Tongue (tissue), 2 donors: ENCODE measurements around the gene KLHL10. TPM values are rescaled to one million over a fixed set of nuclear protein-coding genes. Genes with fewer than 3 reads are reported as not detected.
"Not testable (repeated sequence)": the region's sequence is repeated elsewhere in the genome, so short reads cannot be mapped to it uniquely, and the experiment has no call there.

Experiments used
- DNase-seq: peaks from one replicate; pipeline ENCODE4 v3.0.0-alpha.2; 2015
- total RNA-seq: library from RNA; depleted of rRNA; stranded (reverse); fragments of >200 nt; gene quantifications from one replicate; pipeline ENCODE4 v1.2.3, GENCODE V29; 2014

The KLHL10 gene
- total RNA-seq, 1 donor from 2014 or later = 0.41 TPM

- not testable (repeated sequence) for DNase-seq
These were observed 13.8 kb downstream of the KLHL10 start for GRCh38 chr17:41851382-41851781.

GRCh38 chr17:41860254-41860931 lies 22.8 kb downstream of the KLHL10 start:
- no peak for DNase-seq

GRCh38 chr17:41863074-41863848 lies 25.6 kb downstream of the KLHL10 start:
- DNase-seq = no peak

- DNase-seq = no peak
These were observed 26.8 kb downstream of the KLHL10 start for GRCh38 chr17:41864498-41864835.

- peak; percentile 96 for DNase-seq
These were observed 27.4 kb downstream of the KLHL10 start, which contains the start of gene KLHL11 for GRCh38 chr17:41864836-41865595. KLHL11 (minus strand) TSS chr17:41865423; CDS start chr17:41865370, 53 bp downstream.

- no peak for DNase-seq
These were observed 27.9 kb downstream of the KLHL10 start for GRCh38 chr17:41865596-41865893.

- DNase-seq = no peak
These were observed 30.9 kb downstream of the KLHL10 start for GRCh38 chr17:41868568-41868967.

GRCh38 chr17:41869426-41869825 lies 31.8 kb downstream of the KLHL10 start:
- peak; percentile 18 for DNase-seq

- no peak for DNase-seq
These were observed 32.5 kb downstream of the KLHL10 start for GRCh38 chr17:41870097-41870496.

- no peak for DNase-seq
These were observed 33.0 kb downstream of the KLHL10 start for GRCh38 chr17:41870627-41871026.

- DNase-seq = no peak
These were observed 34.2 kb downstream of the KLHL10 start for GRCh38 chr17:41871789-41872188.

GRCh38 chr17:41873559-41874292 lies 36.1 kb downstream of the KLHL10 start:
- no peak for DNase-seq

- DNase-seq = not testable (repeated sequence)
These were observed 36.7 kb downstream of the KLHL10 start for GRCh38 chr17:41874293-41874670.

GRCh38 chr17:41880130-41880529 lies 42.5 kb downstream of the KLHL10 start:
- DNase-seq = no peak

GRCh38 chr17:41882756-41883155 lies 45.1 kb downstream of the KLHL10 start:
- no peak for DNase-seq

GRCh38 chr17:41885733-41886132 lies 48.1 kb downstream of the KLHL10 start:
- DNase-seq = no peak

- DNase-seq = no peak
These were observed 50.8 kb downstream of the KLHL10 start for GRCh38 chr17:41888332-41888965.

- no peak for DNase-seq
These were observed 53.8 kb downstream of the KLHL10 start for GRCh38 chr17:41891135-41892020.

- no peak for DNase-seq
These were observed 54.4 kb downstream of the KLHL10 start for GRCh38 chr17:41892021-41892376.

- DNase-seq = no peak
These were observed 55.8 kb downstream of the KLHL10 start for GRCh38 chr17:41893384-41893783.

- DNase-seq = peak; percentile 21
These were observed 57.2 kb downstream of the KLHL10 start for GRCh38 chr17:41894791-41895331.
